ENCODE measurements around the gene KSR1. TPM values are rescaled to one million over a fixed set of nuclear protein-coding genes. Genes with fewer than 3 reads are reported as not detected.

KSR1 gene
- total RNA-seq, 1 experiment from 2014 or later, result 41.7 TPM

GRCh38 chr17:27579897-27580321, 123.7 kb downstream of the KSR1 start:
- BruUV-seq (replicated peaks), result no TSS peak
- Histone ChIP-seq H3K4me1 (ENCODE audit: insufficient read depth, low read length, poor library complexity, severe bottlenecking) (peaks cover 21% of the 10 kb centered on the region), H3K27ac (ENCODE audit: low read depth, low read length, poor library complexity, severe bottlenecking) (no peak overlapping the region), H3K9me3 (ENCODE audit: low read depth, low read length, poor library complexity, severe bottlenecking) (no peaks in the 10 kb centered on the region), H3K27me3 (replicated peaks; ENCODE audit: insufficient read depth, low read depth, low read length, poor library complexity) (no peaks in the 10 kb centered on the region), H3K36me3 (ENCODE audit: insufficient read depth, low read length, poor library complexity, severe bottlenecking) (peaks cover 2% of the 10 kb centered on the region), H3K4me3 (ENCODE audit: low read depth, low read length, poor library complexity, severe bottlenecking) (no peak overlapping the region)
- ChIA-PET CTCF (no interaction called here), POLR2A (ENCODE audit: low non-redundant PET) (no interaction called here)
- TF ChIP-seq EZH2 (IDR thresholded peaks at IDR 0.05; ENCODE audit: borderline replicate concordance, low read depth, low read length, poor library complexity, severe bottlenecking), result no peak
- no peak for DNase-seq (ENCODE audit: low spot score)
- intact Hi-C loops (cut with micrococcal nuclease; ENCODE audit: unreplicated experiment), result loop anchor here (10.0 kb wide), 1 partner anchor 55 kb away; no protein-coding TSS in a partner anchor

DNA sequence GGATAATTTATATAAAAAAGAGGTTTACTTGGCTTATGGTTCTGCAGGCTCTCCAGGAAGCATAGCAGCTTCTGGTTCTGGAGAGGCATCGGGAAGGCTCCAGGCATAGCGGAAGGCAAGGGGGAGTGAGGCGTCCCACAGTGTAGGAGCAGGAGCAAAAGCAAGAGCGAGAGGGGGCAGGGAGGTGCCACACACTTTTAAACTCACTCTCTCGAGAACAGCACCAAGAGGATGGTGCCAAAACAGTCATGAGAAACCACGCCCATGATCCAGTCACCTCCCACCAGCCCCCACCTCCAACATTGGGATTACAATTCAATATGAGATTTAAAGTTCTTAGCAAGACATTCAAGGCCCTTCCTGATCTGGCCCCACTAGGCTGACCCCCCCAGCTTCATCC, 124.8 kb downstream of the KSR1 start:
- no peak overlapping the region for H3K27ac ChIP-seq (ENCODE audit: low read depth, low read length, poor library complexity, severe bottlenecking)
- H3K4me1 ChIP-seq (ENCODE audit: insufficient read depth, low read length, poor library complexity, severe bottlenecking), result peaks cover 20% of the 10 kb centered on the region
- DNase-seq (ENCODE audit: low spot score), result no peak
- POLR2A ChIA-PET (ENCODE audit: low non-redundant PET), result no interaction called here
- H3K36me3 ChIP-seq (ENCODE audit: insufficient read depth, low read length, poor library complexity, severe bottlenecking), result peaks cover 2% of the 10 kb centered on the region
- H3K27me3 ChIP-seq (replicated peaks; ENCODE audit: insufficient read depth, low read depth, low read length, poor library complexity), result no peaks in the 10 kb centered on the region
- no peaks in the 10 kb centered on the region for H3K9me3 ChIP-seq (ENCODE audit: low read depth, low read length, poor library complexity, severe bottlenecking)
- CTCF ChIA-PET, result no interaction called here
- TF ChIP-seq, protein P1, sequence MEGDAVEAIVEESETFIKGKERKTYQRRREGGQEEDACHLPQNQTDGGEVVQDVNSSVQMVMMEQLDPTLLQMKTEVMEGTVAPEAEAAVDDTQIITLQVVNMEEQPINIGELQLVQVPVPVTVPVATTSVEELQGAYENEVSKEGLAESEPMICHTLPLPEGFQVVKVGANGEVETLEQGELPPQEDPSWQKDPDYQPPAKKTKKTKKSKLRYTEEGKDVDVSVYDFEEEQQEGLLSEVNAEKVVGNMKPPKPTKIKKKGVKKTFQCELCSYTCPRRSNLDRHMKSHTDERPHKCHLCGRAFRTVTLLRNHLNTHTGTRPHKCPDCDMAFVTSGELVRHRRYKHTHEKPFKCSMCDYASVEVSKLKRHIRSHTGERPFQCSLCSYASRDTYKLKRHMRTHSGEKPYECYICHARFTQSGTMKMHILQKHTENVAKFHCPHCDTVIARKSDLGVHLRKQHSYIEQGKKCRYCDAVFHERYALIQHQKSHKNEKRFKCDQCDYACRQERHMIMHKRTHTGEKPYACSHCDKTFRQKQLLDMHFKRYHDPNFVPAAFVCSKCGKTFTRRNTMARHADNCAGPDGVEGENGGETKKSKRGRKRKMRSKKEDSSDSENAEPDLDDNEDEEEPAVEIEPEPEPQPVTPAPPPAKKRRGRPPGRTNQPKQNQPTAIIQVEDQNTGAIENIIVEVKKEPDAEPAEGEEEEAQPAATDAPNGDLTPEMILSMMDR (conservative IDR thresholded peaks at IDR 0.05; ENCODE audit: low read depth, low read length), result no peak
- TF ChIP-seq EZH2 (IDR thresholded peaks at IDR 0.05; ENCODE audit: borderline replicate concordance, low read depth, low read length, poor library complexity, severe bottlenecking), result no peak
- H3K4me3 ChIP-seq (ENCODE audit: low read depth, low read length, poor library complexity, severe bottlenecking), result no peak overlapping the region
- intact Hi-C loops (cut with micrococcal nuclease; ENCODE audit: unreplicated experiment), result loop anchor here (10.0 kb wide), 1 partner anchor 56 kb away; no protein-coding TSS in a partner anchor
- BruUV-seq (replicated peaks), result no TSS peak

GRCh38 chr17:27582696-27583095, 126.4 kb downstream of the KSR1 start:
- ChIA-PET CTCF (no interaction called here), POLR2A (ENCODE audit: low non-redundant PET) (no interaction called here)
- intact Hi-C loops (cut with micrococcal nuclease; ENCODE audit: unreplicated experiment), result loop anchor here (10.0 kb wide), 1 partner anchor 58 kb away; no protein-coding TSS in a partner anchor
- H3K27me3 ChIP-seq (replicated peaks; ENCODE audit: insufficient read depth, low read depth, low read length, poor library complexity), result no peaks in the 10 kb centered on the region
- H3K9me3 ChIP-seq (ENCODE audit: low read depth, low read length, poor library complexity, severe bottlenecking), result no peaks in the 10 kb centered on the region
- TF ChIP-seq, protein P1 (conservative IDR thresholded peaks at IDR 0.05; ENCODE audit: low read depth, low read length), result no peak
- TF ChIP-seq EZH2 (IDR thresholded peaks at IDR 0.05; ENCODE audit: borderline replicate concordance, low read depth, low read length, poor library complexity, severe bottlenecking), result no peak
- no peak overlapping the region for H3K27ac ChIP-seq (ENCODE audit: low read depth, low read length, poor library complexity, severe bottlenecking)
- no TSS peak for BruUV-seq (replicated peaks)
- peaks cover 2% of the 10 kb centered on the region for H3K36me3 ChIP-seq (ENCODE audit: insufficient read depth, low read length, poor library complexity, severe bottlenecking)
- H3K4me3 ChIP-seq (ENCODE audit: low read depth, low read length, poor library complexity, severe bottlenecking), result no peak overlapping the region
- no peak for DNase-seq (ENCODE audit: low spot score)
- peaks cover 4% of the 10 kb centered on the region for H3K4me1 ChIP-seq (ENCODE audit: insufficient read depth, low read length, poor library complexity, severe bottlenecking)

DNA sequence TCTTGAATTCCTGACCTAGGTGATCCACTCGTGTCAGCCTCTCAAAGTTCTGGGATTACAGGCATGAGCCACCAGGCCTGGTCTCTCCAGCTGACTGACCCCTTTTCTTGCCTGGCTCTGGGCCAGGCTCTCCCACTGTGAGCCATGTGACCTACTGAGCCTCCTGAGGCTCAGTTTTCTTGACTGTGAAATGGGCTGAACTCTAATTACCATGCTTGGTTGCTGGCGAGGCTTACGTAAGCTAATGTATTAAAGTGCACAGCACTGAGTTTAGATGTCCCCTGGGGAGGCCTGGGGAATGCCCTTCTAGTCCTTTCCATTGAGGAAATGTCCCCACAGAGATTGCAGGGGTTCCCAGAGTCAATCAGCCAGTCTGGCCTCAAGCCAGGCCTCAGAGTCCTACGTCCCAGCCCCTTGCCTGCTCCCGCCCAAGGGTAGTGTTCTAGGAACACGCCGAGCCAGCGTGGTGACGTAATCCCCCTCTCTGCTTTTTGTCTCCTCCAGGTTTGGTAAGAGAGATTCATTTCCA, 129.0 kb downstream of the KSR1 start:
- no peaks in the 10 kb centered on the region for H3K9me3 ChIP-seq (ENCODE audit: low read depth, low read length, poor library complexity, severe bottlenecking)
- peaks cover 2% of the 10 kb centered on the region for H3K36me3 ChIP-seq (ENCODE audit: insufficient read depth, low read length, poor library complexity, severe bottlenecking)
- no peak overlapping the region for H3K4me3 ChIP-seq (ENCODE audit: low read depth, low read length, poor library complexity, severe bottlenecking)
- no TSS peak for BruUV-seq (replicated peaks)
- no peaks in the 10 kb centered on the region for H3K27me3 ChIP-seq (replicated peaks; ENCODE audit: insufficient read depth, low read depth, low read length, poor library complexity)
- ChIA-PET POLR2A (ENCODE audit: low non-redundant PET) (no interaction called here), CTCF (no interaction called here)
- no peak for DNase-seq (ENCODE audit: low spot score)
- TF ChIP-seq, protein P1 (conservative IDR thresholded peaks at IDR 0.05; ENCODE audit: low read depth, low read length), result no peak
- TF ChIP-seq EZH2 (IDR thresholded peaks at IDR 0.05; ENCODE audit: borderline replicate concordance, low read depth, low read length, poor library complexity, severe bottlenecking), result no peak
- no peak overlapping the region for H3K27ac ChIP-seq (ENCODE audit: low read depth, low read length, poor library complexity, severe bottlenecking)
- intact Hi-C loops (cut with micrococcal nuclease; ENCODE audit: unreplicated experiment), result loop anchor here (10.0 kb wide), 1 partner anchor 60 kb away; no protein-coding TSS in a partner anchor
- H3K4me1 ChIP-seq (ENCODE audit: insufficient read depth, low read length, poor library complexity, severe bottlenecking), result no peaks in the 10 kb centered on the region
